ENCODE data around the gene PIGP.

DNA sequence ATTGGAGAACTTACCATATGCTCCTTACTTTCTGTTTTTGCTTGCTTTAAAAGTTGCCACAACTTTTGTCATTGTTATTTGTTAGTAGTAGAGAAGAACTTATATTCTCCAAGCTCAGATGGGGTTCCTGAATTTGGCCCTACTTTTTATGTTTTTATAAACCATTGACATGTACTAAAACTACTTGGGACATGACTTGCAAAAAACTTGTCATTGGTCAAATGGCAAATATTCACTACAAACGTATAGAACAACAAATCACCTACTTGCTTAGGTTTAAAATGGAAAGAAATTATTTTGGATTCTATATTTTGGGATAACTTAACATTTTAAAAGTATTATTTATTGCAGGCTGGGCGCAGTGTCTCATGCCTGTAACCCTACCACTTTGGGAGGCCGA is 32.7 kb downstream of the PIGP start:
- TF ChIP-seq, protein P1, sequence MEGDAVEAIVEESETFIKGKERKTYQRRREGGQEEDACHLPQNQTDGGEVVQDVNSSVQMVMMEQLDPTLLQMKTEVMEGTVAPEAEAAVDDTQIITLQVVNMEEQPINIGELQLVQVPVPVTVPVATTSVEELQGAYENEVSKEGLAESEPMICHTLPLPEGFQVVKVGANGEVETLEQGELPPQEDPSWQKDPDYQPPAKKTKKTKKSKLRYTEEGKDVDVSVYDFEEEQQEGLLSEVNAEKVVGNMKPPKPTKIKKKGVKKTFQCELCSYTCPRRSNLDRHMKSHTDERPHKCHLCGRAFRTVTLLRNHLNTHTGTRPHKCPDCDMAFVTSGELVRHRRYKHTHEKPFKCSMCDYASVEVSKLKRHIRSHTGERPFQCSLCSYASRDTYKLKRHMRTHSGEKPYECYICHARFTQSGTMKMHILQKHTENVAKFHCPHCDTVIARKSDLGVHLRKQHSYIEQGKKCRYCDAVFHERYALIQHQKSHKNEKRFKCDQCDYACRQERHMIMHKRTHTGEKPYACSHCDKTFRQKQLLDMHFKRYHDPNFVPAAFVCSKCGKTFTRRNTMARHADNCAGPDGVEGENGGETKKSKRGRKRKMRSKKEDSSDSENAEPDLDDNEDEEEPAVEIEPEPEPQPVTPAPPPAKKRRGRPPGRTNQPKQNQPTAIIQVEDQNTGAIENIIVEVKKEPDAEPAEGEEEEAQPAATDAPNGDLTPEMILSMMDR (IDR thresholded peaks at IDR 0.05): no peak
- TF ChIP-seq ZFX (IDR thresholded peaks at IDR 0.05; ENCODE audit: borderline replicate concordance): no peak
